HPDE6-E6E7 (cell line): ENCODE measurements around the gene ENC1.

Experiments used
- DNase-seq: peaks from one replicate; pipeline ENCODE4 v3.0.0; 2011; ENCODE audit warnings: missing footprints; ENCODE audit errors: extremely low spot score

ENC1 gene

GRCh38 chr5:74608736-74609601, 31.6 kb downstream of the ENC1 start:
- no peak for DNase-seq

- DNase-seq = no peak
These were observed 34.8 kb downstream of the ENC1 start for GRCh38 chr5:74605759-74606158.

GRCh38 chr5:74603376-74603775, 37.2 kb downstream of the ENC1 start:
- DNase-seq = no peak

- DNase-seq = no peak
These were observed 41.4 kb downstream of the ENC1 start for GRCh38 chr5:74599148-74599547.

GRCh38 chr5:74598731-74599130, 41.8 kb downstream of the ENC1 start:
- no peak for DNase-seq

- DNase-seq = no peak
These were observed 43.6 kb downstream of the ENC1 start for GRCh38 chr5:74596927-74597326.

GRCh38 chr5:74595143-74595925, 45.2 kb downstream of the ENC1 start:
- peak; percentile 23 for DNase-seq

- DNase-seq = no peak
These were observed 46.1 kb downstream of the ENC1 start for GRCh38 chr5:74594137-74595040.

GRCh38 chr5:74589204-74590056, 51.1 kb downstream of the ENC1 start:
- no peak for DNase-seq

- DNase-seq = no peak
These were observed 52.1 kb downstream of the ENC1 start for GRCh38 chr5:74588415-74588814.

GRCh38 chr5:74587890-74588289, 52.6 kb downstream of the ENC1 start:
- DNase-seq = no peak

GRCh38 chr5:74587300-74587699, 53.2 kb downstream of the ENC1 start:
- DNase-seq = no peak

- DNase-seq = no peak
These were observed 53.7 kb downstream of the ENC1 start for GRCh38 chr5:74586856-74587255.

- DNase-seq = no peak
These were observed 57.7 kb downstream of the ENC1 start for GRCh38 chr5:74582853-74583252.

GRCh38 chr5:74581988-74582365, 58.6 kb downstream of the ENC1 start:
- DNase-seq = no peak

GRCh38 chr5:74580729-74581109, 59.8 kb downstream of the ENC1 start:
- DNase-seq = no peak

- no peak for DNase-seq
These were observed 61.3 kb downstream of the ENC1 start for GRCh38 chr5:74579215-74579614.

GRCh38 chr5:74578356-74579044, 62.0 kb downstream of the ENC1 start:
- DNase-seq = no peak
